ENCODE measurements around the gene ABCB9. TPM values are rescaled to one million over a fixed set of nuclear protein-coding genes. Genes with fewer than 3 reads are reported as not detected.
A peak's percentile ranks its signal among the peaks of the same experiment; 100 is the strongest.

Gene ABCB9
- total RNA-seq, 1 experiment from 2014 or later: 14.7 TPM

DNA sequence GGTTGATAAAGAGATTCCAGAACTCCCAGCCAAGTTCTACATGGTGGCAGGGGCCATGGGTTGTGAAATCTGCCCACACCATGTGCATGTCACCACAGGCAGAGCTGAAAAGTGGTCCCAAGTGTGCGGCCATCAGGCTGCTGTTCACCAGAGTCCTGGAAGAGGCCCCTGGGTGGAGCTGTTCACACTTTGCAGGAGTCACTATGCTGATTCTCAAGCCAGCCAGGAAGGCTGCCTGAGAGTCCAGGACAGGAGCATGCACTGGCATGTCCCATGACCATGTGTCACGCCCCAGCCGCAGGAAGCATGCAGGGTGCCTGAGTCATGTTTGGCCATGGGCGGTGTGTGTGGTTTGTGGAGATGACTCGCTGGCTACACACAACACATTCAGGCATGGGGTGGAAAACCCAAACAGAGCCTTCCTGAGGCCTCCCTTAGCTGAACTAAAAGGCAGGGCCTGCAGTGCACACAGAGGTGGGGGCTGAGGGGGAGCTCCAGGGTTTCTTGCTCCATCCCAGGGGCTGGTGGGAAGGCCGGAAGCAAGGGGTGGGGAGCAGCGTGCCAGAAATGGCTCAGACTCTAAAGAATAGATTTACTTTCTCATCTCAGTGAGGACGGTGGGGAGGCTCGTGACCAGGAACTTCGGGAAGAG, 19.4 kb downstream of the ABCB9 start:
- POLR2A ChIA-PET: interaction anchor here (1.5 to 3.8 kb wide), 3 partner anchors 22 to 86 kb away, joined by 5 to 14 read pairs (median 9); no protein-coding TSS in a partner anchor
- H2AFZ ChIP-seq (ENCODE audit: low read depth, low read length, poor library complexity, severe bottlenecking): no peak overlapping the region
- no peaks in the 10 kb centered on the region for H3K79me2 ChIP-seq (ENCODE audit: insufficient read depth, low read length)
- no peaks in the 10 kb centered on the region for H4K20me1 ChIP-seq (ENCODE audit: insufficient read depth)
- H3K4me2 ChIP-seq (ENCODE audit: low read length): peak overlapping the region; percentile 57
- BruUV-seq (replicated peaks): no TSS peak
- peak overlapping the region; percentile 44 for H3K9ac ChIP-seq (ENCODE audit: low read length)
- DNase-seq (ENCODE audit: low read depth, low spot score) (peak; percentile 92), ATAC-seq (peak; percentile 77)
- H3K36me3 ChIP-seq (ENCODE audit: control insufficient read depth in 1 of 2, insufficient read depth in 2 of 2, low read length in 2 of 2): no peaks in the 10 kb centered on the region
- CTCF ChIA-PET: interaction anchor here (1.3 to 3.1 kb wide), 2 partner anchors 87 to 291 kb away, joined by 6 to 16 read pairs; no protein-coding TSS in a partner anchor
- H3K9me2 ChIP-seq (ENCODE audit: insufficient read depth): no peaks in the 10 kb centered on the region
- peak overlapping the region; percentile 70 for H3K27ac ChIP-seq (ENCODE audit: low read depth, low read length)
- RAD21 ChIA-PET (ENCODE audit: low non-redundant PET in 1 of 2, low total read pairs in 2 of 2, uncharacterized antibody in 2 of 2, unreplicated experiment in 2 of 2): interaction anchor here in 1 of 2 experiments (0.9 to 1.3 kb wide), 3 partner anchors 21 to 67 kb away, joined by 3 to 6 read pairs (median 3); no protein-coding TSS in a partner anchor
- intact Hi-C loops (cut with micrococcal nuclease): loop anchor here (2.0 kb wide), 1 partner anchor 26 kb away; no protein-coding TSS in a partner anchor
- H3K27me3 ChIP-seq (ENCODE audit: insufficient read depth, low read length): no peaks in the 10 kb centered on the region
- H3K9me3 ChIP-seq (ENCODE audit: control insufficient read depth in 1 of 2, insufficient read depth in 1 of 2, low read depth in 1 of 2, low read length in 2 of 2): no peaks in the 10 kb centered on the region
- peaks cover 56 to 80% of the 10 kb centered on the region in 2 experiments for H3K4me1 ChIP-seq (ENCODE audit: control insufficient read depth in 1 of 2, insufficient read depth in 2 of 2, low read length in 2 of 2)
- no peak overlapping the region for H3K4me3 ChIP-seq (replicated peaks in 1 of 2; ENCODE audit: low read depth in 1 of 2, low read length in 2 of 2)
- TF ChIP-seq SP1 (IDR thresholded peaks at IDR 0.05; ENCODE audit: low read depth): no peak
- TF ChIP-seq, protein P1, sequence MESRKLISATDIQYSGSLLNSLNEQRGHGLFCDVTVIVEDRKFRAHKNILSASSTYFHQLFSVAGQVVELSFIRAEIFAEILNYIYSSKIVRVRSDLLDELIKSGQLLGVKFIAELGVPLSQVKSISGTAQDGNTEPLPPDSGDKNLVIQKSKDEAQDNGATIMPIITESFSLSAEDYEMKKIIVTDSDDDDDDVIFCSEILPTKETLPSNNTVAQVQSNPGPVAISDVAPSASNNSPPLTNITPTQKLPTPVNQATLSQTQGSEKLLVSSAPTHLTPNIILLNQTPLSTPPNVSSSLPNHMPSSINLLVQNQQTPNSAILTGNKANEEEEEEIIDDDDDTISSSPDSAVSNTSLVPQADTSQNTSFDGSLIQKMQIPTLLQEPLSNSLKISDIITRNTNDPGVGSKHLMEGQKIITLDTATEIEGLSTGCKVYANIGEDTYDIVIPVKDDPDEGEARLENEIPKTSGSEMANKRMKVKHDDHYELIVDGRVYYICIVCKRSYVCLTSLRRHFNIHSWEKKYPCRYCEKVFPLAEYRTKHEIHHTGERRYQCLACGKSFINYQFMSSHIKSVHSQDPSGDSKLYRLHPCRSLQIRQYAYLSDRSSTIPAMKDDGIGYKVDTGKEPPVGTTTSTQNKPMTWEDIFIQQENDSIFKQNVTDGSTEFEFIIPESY (IDR thresholded peaks at IDR 0.05; ENCODE audit: extremely low read depth, insufficient replicate concordance, low read length): peak; percentile 56
- TF ChIP-seq POLR2AphosphoS5 (IDR thresholded peaks at IDR 0.05; ENCODE audit: low read depth, low read length): peak; percentile 70
- TF ChIP-seq CTCF (IDR thresholded peaks at IDR 0.05 in 2 of 3, conservative IDR thresholded peaks at IDR 0.05 in 1 of 3; ENCODE audit: borderline replicate concordance in 1 of 3, insufficient read depth in 1 of 3, low read depth in 2 of 3, low read length in 2 of 3): peak in 2 of 3 experiments; percentile 46 to 53; a peak in 4 of 6 replicates

Measured in HCT116 (cell line).